Measurements from ENCODE around the gene HEPACAM.

HEPACAM gene

GRCh38 chr11:124942466-124943253 is 6.8 kb upstream of the HEPACAM start:
- Histone ChIP-seq H3K4me3 (ENCODE audit: low read length) (no peak overlapping the region), H3K4me1 (ENCODE audit: insufficient read depth, low read length) (no peaks in the 10 kb centered on the region), H3K27me3 (ENCODE audit: insufficient read depth, low read length) (peaks cover 9% of the 10 kb centered on the region), H3K9ac (ENCODE audit: low read depth, low read length) (no peak overlapping the region), H3K9me3 (ENCODE audit: insufficient read depth, low read depth, low read length) (no peaks in the 10 kb centered on the region), H3K36me3 (ENCODE audit: insufficient read depth, low read length) (no peaks in the 10 kb centered on the region), H3K27ac (ENCODE audit: low read depth, low read length) (no peak overlapping the region)
- 85% methylated on average over 6 of the region's 6 CpGs for WGBS

- Histone ChIP-seq H3K4me3 (ENCODE audit: low read length) (no peak overlapping the region), H3K27me3 (ENCODE audit: insufficient read depth, low read length) (peaks cover 9% of the 10 kb centered on the region), H3K27ac (ENCODE audit: low read depth, low read length) (no peak overlapping the region), H3K4me1 (ENCODE audit: insufficient read depth, low read length) (no peaks in the 10 kb centered on the region), H3K9ac (ENCODE audit: low read depth, low read length) (no peak overlapping the region), H3K36me3 (ENCODE audit: insufficient read depth, low read length) (no peaks in the 10 kb centered on the region), H3K9me3 (ENCODE audit: insufficient read depth, low read depth, low read length) (no peaks in the 10 kb centered on the region)
- WGBS, result no CpG with 5 or more reads among the region's 1 CpG
Measured at GRCh38 chr11:124941703-124942102, 5.9 kb upstream of the HEPACAM start.

DNA sequence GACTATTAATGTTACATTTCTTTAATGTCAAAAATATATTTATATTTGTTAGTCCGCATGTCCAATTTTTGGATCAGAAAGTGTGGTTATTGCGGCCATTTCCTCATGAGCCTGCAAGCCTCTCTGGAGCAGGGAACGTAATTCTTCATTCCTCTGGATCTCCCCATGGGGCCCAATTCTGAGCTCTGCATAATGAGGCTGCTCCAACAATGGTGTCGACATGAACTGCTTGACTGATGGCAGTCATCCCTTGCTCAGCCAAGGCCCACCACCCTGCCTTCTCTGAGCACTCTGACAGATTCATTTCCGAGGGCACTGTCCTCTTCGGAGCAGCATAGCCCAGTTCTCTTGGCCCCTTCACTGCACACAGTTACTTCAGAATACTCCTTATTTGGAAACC is 3.1 kb upstream of the HEPACAM start:
- Histone ChIP-seq H3K36me3 (ENCODE audit: insufficient read depth, low read length) (no peaks in the 10 kb centered on the region), H3K9ac (ENCODE audit: low read depth, low read length) (no peak overlapping the region), H3K4me1 (ENCODE audit: insufficient read depth, low read length) (no peaks in the 10 kb centered on the region), H3K27ac (ENCODE audit: low read depth, low read length) (no peak overlapping the region), H3K4me3 (ENCODE audit: low read length) (no peak overlapping the region), H3K27me3 (ENCODE audit: insufficient read depth, low read length) (peaks cover 8% of the 10 kb centered on the region), H3K9me3 (ENCODE audit: insufficient read depth, low read depth, low read length) (no peaks in the 10 kb centered on the region)
- WGBS, result 76% methylated on average over 6 of the region's 6 CpGs

GRCh38 chr11:124938206-124938765 is 2.4 kb upstream of the HEPACAM start:
- H3K27ac ChIP-seq (ENCODE audit: low read depth, low read length), result no peak overlapping the region
- H3K4me1 ChIP-seq (ENCODE audit: insufficient read depth, low read length), result no peaks in the 10 kb centered on the region
- peaks cover 10% of the 10 kb centered on the region for H3K27me3 ChIP-seq (ENCODE audit: insufficient read depth, low read length)
- no peaks in the 10 kb centered on the region for H3K9me3 ChIP-seq (ENCODE audit: insufficient read depth, low read depth, low read length)
- H3K9ac ChIP-seq (ENCODE audit: low read depth, low read length), result no peak overlapping the region
- H3K4me3 ChIP-seq (ENCODE audit: low read length), result no peak overlapping the region
- 97% methylated on average over 4 of the region's 6 CpGs for WGBS
- no peaks in the 10 kb centered on the region for H3K36me3 ChIP-seq (ENCODE audit: insufficient read depth, low read length)

DNA sequence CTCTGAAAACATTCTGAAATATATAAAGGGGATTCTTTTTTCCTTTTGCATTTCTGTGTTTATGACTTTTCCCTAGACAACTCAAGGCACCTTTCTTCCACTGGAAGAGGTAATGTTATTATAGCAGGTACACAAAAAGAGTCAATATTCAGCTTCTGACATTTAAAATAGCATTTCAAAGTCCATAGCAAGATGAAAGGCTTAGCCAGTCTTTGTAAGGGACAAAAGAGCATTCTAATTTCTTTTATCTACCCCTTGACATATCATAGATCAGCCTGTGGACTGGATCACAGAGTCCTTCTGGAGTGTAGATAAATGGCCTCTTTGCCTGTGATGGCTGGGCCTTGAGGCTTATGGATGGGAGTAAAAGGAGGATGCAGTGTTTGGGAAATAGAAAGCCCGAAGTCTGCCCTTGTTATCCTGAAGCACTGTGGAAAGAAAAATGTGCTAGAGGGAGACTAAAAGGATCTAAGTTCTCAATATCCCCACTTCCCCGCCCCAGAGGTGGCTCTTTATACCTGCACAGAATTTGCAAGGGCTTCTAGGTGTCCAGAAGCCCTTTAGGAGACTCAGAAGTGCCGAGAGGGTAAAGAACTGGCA is 1.6 kb upstream of the HEPACAM start:
- H3K9me3 ChIP-seq (ENCODE audit: insufficient read depth, low read depth, low read length), result no peaks in the 10 kb centered on the region
- no peak overlapping the region for H3K9ac ChIP-seq (ENCODE audit: low read depth, low read length)
- H3K4me3 ChIP-seq (ENCODE audit: low read length), result no peak overlapping the region
- no peak overlapping the region for H3K27ac ChIP-seq (ENCODE audit: low read depth, low read length)
- 86% methylated on average over 3 of the region's 3 CpGs for WGBS
- peaks cover 10% of the 10 kb centered on the region for H3K27me3 ChIP-seq (ENCODE audit: insufficient read depth, low read length)
- H3K36me3 ChIP-seq (ENCODE audit: insufficient read depth, low read length), result no peaks in the 10 kb centered on the region
- no peaks in the 10 kb centered on the region for H3K4me1 ChIP-seq (ENCODE audit: insufficient read depth, low read length)

DNA sequence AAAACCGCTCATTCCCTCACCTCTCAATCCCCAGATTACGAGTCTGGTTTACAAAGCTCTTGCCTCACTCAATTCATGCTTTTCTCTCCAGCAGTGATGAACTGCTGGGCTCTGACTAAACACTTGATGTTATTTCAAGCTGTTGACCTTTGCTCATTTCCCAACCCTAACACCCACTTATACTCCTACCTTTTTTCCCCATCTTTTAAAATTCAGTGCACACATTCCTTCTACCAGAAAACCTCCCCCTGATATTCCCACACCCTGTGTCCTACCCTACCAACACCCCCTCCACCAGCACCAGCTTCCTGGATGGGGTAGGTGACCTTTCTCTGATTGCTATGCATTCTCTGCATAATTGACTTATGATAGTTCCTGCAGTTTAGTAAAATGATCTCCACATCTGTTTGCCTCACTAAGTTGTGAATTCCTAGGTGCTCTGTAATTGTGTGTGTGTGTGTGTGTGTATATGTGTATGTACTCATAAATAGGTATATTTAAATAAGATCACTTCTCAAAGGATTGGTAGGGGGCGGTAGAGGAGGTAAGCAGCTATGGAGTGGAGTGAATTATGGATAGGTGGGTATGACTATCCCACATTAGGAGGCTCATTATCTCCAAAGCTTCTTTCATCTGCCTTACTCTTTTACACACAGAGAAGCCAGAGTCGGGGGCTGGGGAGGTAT is 842 bp downstream of the HEPACAM start:
- no peak overlapping the region for H3K4me3 ChIP-seq (ENCODE audit: low read length)
- no peak overlapping the region for H3K27ac ChIP-seq (ENCODE audit: low read depth, low read length)
- no peak overlapping the region for H3K9ac ChIP-seq (ENCODE audit: low read depth, low read length)
- WGBS, result 81% methylated on average over 2 of the region's 4 CpGs
- H3K27me3 ChIP-seq (ENCODE audit: insufficient read depth, low read length), result peaks cover 19% of the 10 kb centered on the region
- no peaks in the 10 kb centered on the region for H3K4me1 ChIP-seq (ENCODE audit: insufficient read depth, low read length)
- H3K9me3 ChIP-seq (ENCODE audit: insufficient read depth, low read depth, low read length), result no peaks in the 10 kb centered on the region
- H3K36me3 ChIP-seq (ENCODE audit: insufficient read depth, low read length), result no peaks in the 10 kb centered on the region

- WGBS, result no CpG with 5 or more reads among the region's 3 CpGs
Measured at GRCh38 chr11:124930799-124931198, 5.0 kb downstream of the HEPACAM start.

DNA sequence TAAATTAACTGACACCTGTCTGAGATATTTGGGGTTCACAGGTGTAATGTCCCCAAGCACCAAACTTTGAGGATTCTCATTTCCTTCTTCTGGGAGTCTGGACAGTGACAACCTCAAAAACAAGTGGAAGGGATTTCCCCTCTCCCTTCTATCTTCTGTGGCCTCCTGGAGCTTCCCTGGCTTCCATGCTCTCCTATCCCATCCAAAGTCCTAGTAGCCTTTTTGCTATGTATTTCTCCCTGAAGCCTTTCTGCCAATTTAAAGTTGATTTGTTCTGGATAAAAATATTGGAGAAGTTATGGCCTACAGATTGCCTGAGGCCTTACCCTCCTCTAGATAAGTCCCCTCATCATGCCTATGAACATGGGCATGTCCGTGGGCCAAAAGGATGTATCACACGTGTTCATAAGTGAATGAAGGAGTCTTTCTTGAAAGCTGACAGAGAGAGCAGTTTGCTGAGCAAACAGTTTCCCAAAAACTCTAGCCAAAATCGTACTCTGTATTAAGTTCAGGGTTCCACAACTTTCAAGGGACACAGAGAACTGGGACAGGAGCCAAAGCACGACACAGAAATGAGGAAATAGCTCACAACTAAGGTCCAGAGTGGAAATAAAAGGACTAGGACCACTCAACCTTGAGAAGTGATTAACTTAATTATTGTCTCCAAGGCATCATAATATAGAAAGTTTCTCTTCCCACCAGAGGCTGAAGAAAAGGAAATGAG is 6.7 kb downstream of the HEPACAM start:
- WGBS, result 84% methylated on average over 4 of the region's 4 CpGs
- H3K27me3 ChIP-seq (ENCODE audit: insufficient read depth, low read length), result peaks cover 28% of the 10 kb centered on the region
- no peak overlapping the region for H3K4me3 ChIP-seq (ENCODE audit: low read length)
- no peaks in the 10 kb centered on the region for H3K36me3 ChIP-seq (ENCODE audit: insufficient read depth, low read length)
- H3K9ac ChIP-seq (ENCODE audit: low read depth, low read length), result no peak overlapping the region
- no peaks in the 10 kb centered on the region for H3K9me3 ChIP-seq (ENCODE audit: insufficient read depth, low read depth, low read length)
- H3K4me1 ChIP-seq (ENCODE audit: insufficient read depth, low read length), result no peaks in the 10 kb centered on the region
- H3K27ac ChIP-seq (ENCODE audit: low read depth, low read length), result no peak overlapping the region

More at GRCh38 chr11:124930799-124931198, 5.0 kb downstream of the HEPACAM start:
- no peaks in the 10 kb centered on the region for H3K9me3 ChIP-seq (ENCODE audit: insufficient read depth, low read depth, low read length)
- H3K27me3 ChIP-seq (ENCODE audit: insufficient read depth, low read length), result peaks cover 23% of the 10 kb centered on the region
- H3K4me1 ChIP-seq (ENCODE audit: insufficient read depth, low read length), result no peaks in the 10 kb centered on the region
- H3K36me3 ChIP-seq (ENCODE audit: insufficient read depth, low read length), result no peaks in the 10 kb centered on the region
- H3K27ac ChIP-seq (ENCODE audit: low read depth, low read length), result no peak overlapping the region
- H3K9ac ChIP-seq (ENCODE audit: low read depth, low read length), result no peak overlapping the region
- H3K4me3 ChIP-seq (ENCODE audit: low read length), result no peak overlapping the region

DNA sequence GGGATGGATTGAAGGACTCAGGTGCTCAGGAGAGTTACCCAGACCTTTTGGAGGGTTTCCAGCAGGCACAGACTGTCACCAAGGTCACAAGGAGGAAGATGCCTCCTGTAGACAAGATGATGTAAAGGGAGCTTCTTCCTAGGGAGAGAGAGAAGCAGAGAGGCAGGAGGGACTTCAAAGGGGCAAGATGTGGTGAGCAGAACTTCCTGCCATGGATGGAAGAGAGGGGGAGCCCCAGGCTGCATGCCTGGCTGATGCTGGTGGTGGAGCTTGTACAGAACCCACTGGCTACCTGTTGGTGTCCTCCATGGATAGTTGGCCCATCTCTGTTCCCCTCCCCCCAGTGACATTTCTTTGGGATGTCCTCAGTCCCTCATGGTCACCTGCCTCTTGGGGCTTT is 12.6 kb downstream of the HEPACAM start:
- H3K9me3 ChIP-seq (ENCODE audit: insufficient read depth, low read depth, low read length), result peaks cover 4% of the 10 kb centered on the region; the same call in 1 of the 2 replicates
- H3K4me1 ChIP-seq (ENCODE audit: insufficient read depth, low read length), result no peaks in the 10 kb centered on the region
- H3K36me3 ChIP-seq (ENCODE audit: insufficient read depth, low read length), result no peaks in the 10 kb centered on the region
- H3K9ac ChIP-seq (ENCODE audit: low read depth, low read length), result no peak overlapping the region
- no peak overlapping the region for H3K27ac ChIP-seq (ENCODE audit: low read depth, low read length)
- no peak overlapping the region for H3K4me3 ChIP-seq (ENCODE audit: low read length)
- peaks cover 66% of the 10 kb centered on the region for H3K27me3 ChIP-seq (ENCODE audit: insufficient read depth, low read length)

GRCh38 chr11:124922831-124923230 is 13.0 kb downstream of the HEPACAM start:
- no peak overlapping the region for H3K9ac ChIP-seq (ENCODE audit: low read depth, low read length)
- H3K27ac ChIP-seq (ENCODE audit: low read depth, low read length), result no peak overlapping the region
- H3K4me3 ChIP-seq (ENCODE audit: low read length), result no peak overlapping the region
- peaks cover 4% of the 10 kb centered on the region; the same call in 1 of the 2 replicates for H3K9me3 ChIP-seq (ENCODE audit: insufficient read depth, low read depth, low read length)
- H3K36me3 ChIP-seq (ENCODE audit: insufficient read depth, low read length), result no peaks in the 10 kb centered on the region
- 97% methylated on average over 4 of the region's 4 CpGs for WGBS
- no peaks in the 10 kb centered on the region for H3K4me1 ChIP-seq (ENCODE audit: insufficient read depth, low read length)
- H3K27me3 ChIP-seq (ENCODE audit: insufficient read depth, low read length), result peaks cover 67% of the 10 kb centered on the region
